Left lobe of liver (tissue), 2 donors: ENCODE measurements around the gene C1orf21. TPM values are rescaled to one million over a fixed set of nuclear protein-coding genes. Genes with fewer than 3 reads are reported as not detected.

Source experiments
- ATAC-seq: fragments of 200-7000 bp; cut with Tn5 transposase; one replicate; pipeline ENCODE4 v1.9.1; 2020; ENCODE audit warnings: mild to moderate bottlenecking, moderate library complexity
- DNase-seq: peaks from one replicate; pipeline ENCODE4 v3.0.0-alpha.2; 2020; ENCODE audit warnings: low spot score
- total RNA-seq: library from RNA; stranded (reverse); gene quantifications from one replicate; pipeline ENCODE4 v1.2.1, GENCODE V29; 2021
- donor health status: DM: no; HTN: no; CAD: no; lungs with moderate emphysema.
- donor health status: DM: no; HTN: yes; CAD: no.

Gene C1orf21
- total RNA-seq, 1 donor from 2014 or later = 19.6 TPM

DNA sequence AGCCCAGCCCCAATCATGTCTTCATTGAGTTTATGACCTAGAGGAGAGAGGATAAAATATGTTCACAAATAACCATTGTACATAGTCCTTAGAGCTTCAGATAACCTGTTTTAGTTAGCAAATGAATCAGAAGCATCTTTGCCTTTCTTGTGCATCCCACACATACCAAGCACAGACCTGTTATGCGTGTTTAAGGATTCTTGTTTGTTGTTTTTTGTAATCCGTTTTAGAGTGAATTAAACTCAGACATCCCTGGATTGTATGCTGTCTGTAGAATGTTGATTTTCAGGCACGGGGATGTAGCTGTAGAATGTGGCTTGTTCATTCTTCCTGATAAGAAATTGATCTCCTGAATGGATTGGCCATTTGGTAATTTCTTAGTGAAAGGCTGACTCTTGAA lies 232.0 kb downstream of the C1orf21 start:
- ATAC-seq (no peak), DNase-seq (no peak)

- DNase-seq (no peak), ATAC-seq (no peak)
Observed at GRCh38 chr1:184620469-184620868, 233.6 kb downstream of the C1orf21 start.

- no peak for DNase-seq
- no peak for ATAC-seq
Observed at GRCh38 chr1:184621260-184621659, 234.4 kb downstream of the C1orf21 start.

DNA sequence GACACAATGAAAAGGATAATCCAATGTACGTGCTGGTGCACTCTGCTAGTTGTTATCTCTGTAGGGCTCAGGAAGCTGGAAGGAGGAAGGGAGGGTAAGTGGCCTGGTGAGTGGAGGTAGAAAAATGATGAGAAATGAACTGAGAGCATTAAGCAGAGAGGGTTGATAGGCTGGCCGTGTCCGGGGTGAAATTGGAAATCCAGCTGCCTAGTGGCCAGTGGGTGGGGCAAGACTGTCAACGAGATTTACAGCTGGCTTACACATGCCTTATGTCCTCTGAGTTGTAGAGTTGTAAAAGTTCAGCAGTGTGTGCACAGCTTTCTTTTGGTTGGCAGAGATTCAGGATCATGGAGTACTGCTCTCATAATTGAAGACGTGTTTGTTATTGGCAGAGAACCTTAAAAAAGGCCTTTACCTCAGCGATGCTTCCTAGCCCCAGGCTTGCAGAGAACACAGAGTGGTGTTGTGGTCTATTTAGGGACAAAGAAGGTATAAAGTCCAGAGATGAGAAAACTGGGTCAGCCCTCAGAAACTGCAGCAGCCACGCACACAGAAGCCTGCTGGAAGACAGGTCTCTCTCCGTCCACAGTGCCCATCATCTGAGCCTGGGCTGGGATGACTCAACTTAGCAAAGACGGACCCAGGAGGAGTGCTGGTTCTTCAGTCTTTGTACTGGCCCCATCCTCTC lies 235.5 kb downstream of the C1orf21 start:
- peak; percentile 58 for DNase-seq
- peak; percentile 45 for ATAC-seq

DNA sequence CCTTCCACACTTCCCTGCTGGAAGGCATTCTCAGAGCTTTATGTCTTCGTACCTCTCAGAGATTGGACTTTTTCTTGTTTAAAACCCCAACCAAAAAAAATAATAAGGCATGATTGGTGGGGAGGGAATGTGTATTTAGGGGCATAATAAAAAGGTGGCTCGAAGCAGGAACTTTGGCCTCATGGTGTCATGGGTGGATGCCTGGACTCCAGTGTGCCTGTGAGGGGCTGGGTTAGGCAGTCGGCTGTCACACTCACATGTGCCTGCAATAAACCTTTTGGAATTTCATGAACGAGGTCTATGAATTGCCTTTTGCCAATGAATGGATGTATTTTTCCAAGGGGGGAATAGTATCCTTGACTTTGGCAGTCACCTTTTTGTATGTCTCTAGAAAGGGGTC lies 236.6 kb downstream of the C1orf21 start:
- DNase-seq (no peak), ATAC-seq (no peak)

GRCh38 chr1:184624051-184624450 lies 237.2 kb downstream of the C1orf21 start:
- DNase-seq (no peak), ATAC-seq (no peak)

GRCh38 chr1:184624626-184625025 lies 237.8 kb downstream of the C1orf21 start:
- DNase-seq (no peak), ATAC-seq (no peak)

GRCh38 chr1:184625271-184625670 lies 238.4 kb downstream of the C1orf21 start:
- no peak for ATAC-seq
- no peak for DNase-seq

- ATAC-seq (peak; percentile 76), DNase-seq (peak; percentile 93)
Observed at GRCh38 chr1:184626076-184627006, 239.5 kb downstream of the C1orf21 start.

- no peak for DNase-seq
- no peak for ATAC-seq
Observed at GRCh38 chr1:184627007-184627341, 240.1 kb downstream of the C1orf21 start.

GRCh38 chr1:184629266-184629665 lies 242.4 kb downstream of the C1orf21 start:
- ATAC-seq (no peak), DNase-seq (no peak)

- no peak for ATAC-seq
- no peak for DNase-seq
Observed at GRCh38 chr1:184630679-184631060, 243.8 kb downstream of the C1orf21 start.

GRCh38 chr1:184632415-184633175 lies 245.8 kb downstream of the C1orf21 start:
- peak; percentile 97 for DNase-seq
- ATAC-seq = peak; percentile 67

DNA sequence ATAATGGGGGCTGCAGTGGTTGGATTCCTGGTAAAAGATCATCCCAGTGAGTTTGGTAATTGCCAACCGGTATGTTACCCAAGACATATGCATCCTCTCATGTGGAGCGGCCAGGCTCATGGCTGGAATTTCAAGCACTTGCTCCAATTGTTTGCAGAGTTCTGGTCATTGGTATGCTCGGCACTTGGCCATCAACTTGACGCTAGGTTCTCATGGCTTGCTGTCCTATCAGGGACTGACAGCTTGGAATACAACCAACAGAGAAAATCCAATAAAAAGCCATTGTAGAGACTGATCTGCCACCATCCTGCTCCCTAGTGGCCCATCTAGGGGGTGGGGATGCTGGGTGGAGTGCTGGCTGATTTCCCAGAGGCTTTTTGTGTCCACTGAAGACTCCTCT lies 247.0 kb downstream of the C1orf21 start:
- peak; percentile 71 for ATAC-seq
- DNase-seq = peak; percentile 95

DNA sequence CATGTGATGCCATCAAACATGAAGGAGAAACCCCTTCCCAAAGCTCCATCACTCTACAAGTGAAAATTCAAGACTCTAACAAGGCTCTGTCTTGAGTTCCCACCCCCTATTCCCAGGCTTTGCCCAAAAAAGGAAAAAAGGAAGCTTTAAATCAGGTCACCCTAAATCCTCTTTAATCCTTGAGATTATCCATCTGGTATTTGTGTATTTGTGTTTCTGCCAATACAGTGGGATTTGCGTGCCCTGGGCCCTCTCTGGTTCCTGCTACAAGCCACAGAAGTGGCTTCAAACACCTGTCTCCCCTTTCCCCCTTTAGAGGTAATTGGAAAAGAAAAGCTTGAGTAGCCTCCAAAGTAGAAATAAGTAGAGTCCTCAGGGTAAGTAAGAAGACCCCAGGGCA lies 247.5 kb downstream of the C1orf21 start:
- ATAC-seq = no peak
- no peak for DNase-seq

GRCh38 chr1:184635347-184635979 lies 248.6 kb downstream of the C1orf21 start:
- no peak for DNase-seq

GRCh38 chr1:184635980-184636431 lies 249.2 kb downstream of the C1orf21 start:
- no peak for DNase-seq
- ATAC-seq = no peak

More at GRCh38 chr1:184635347-184635979, 248.6 kb downstream of the C1orf21 start:
- ATAC-seq = no peak

DNA sequence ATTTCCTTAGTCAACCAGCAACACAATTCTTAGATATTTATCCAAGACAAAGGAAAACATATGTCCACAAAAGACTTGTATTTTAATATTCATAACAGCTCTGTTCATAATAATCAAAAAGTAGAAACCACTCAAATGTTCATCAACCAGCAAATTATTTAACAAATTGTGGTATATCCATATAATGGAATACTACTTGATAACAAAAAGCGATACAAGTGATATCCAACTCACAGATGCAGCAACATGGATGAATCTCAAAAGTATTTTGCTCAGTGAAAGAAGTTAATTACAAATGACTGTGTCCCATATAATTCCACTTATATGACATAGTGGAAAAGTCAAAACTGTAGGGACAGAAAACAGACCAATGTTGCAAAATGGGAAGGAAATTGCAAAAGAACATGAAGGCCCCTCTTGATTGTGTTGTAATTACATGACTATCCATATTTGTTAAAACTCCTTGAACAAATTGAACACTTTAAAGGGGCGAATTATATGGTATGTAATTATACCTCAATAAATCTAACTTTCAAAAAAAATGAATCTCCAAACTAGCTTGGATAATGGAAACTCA lies 250.9 kb downstream of the C1orf21 start:
- DNase-seq = no peak
- ATAC-seq = no peak

GRCh38 chr1:184639205-184639604 lies 252.4 kb downstream of the C1orf21 start:
- ATAC-seq (no peak), DNase-seq (no peak)

DNA sequence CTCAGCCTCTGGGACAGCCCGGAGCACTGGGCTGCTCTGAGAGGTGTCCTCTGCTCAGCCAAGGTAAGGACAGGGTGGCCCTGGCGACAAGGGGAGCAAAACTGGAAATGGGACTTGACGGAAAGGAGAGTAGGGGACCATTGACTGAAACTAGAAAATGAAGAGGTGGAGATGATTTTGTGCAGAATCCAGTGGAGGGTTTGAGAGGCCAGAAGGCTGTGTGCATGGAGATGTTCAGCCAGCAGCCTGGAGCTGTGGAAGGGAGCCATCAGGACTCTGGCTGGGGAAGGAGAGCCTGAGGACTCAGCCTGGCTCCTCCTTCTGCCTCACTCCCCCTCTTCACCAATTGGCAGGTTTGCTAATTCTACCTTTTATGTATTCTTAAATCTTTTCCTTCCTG lies 253.7 kb downstream of the C1orf21 start:
- peak; percentile 43 for ATAC-seq

More for the DNA sequence above, 253.7 kb downstream of the C1orf21 start:
- no peak for DNase-seq
